Activated CD8-positive, alpha-beta T cell treated with anti-CD3 and anti-CD28 coated beads for 36 hours (primary cell): ENCODE results near the gene FUT8. TPM values are rescaled to one million over a fixed set of nuclear protein-coding genes. Genes with fewer than 3 reads are reported as not detected.

Experiments
- ATAC-seq: fragments of 200-7000 bp; cut with Tn5 transposase; one replicate; pipeline ENCODE4 v1.10.0; 2021; ENCODE audit warnings: mild to moderate bottlenecking, moderate library complexity
- CTCF ChIA-PET: fragments of 350-600 bp; sonication (Branson Sonifier 250); formaldehyde crosslinking; loops from one replicate; lab custom pipeline; 2021; ENCODE audit warnings: antibody characterized with exemption; lab: Charles Lee
- POLR2A ChIA-PET: fragments of 350-600 bp; sonication (Branson Sonifier 250); formaldehyde crosslinking; loops from one replicate; lab custom pipeline; 2021; ENCODE audit warnings: antibody characterized with exemption; lab: Charles Lee
- DNase-seq: peaks from one replicate; pipeline ENCODE4 v3.0.0-alpha.2; 2020
- H3K27ac Mint-ChIP-seq: one replicate; pipeline ENCODE4 v1.8.0; 2021; ENCODE audit warnings: mild to moderate bottlenecking, mixed read lengths
- H3K27me3 Mint-ChIP-seq: one replicate; pipeline ENCODE4 v1.8.0; 2021; ENCODE audit warnings: mixed read lengths
- H3K36me3 Mint-ChIP-seq: one replicate; pipeline ENCODE4 v1.8.0; 2021; ENCODE audit warnings: low read depth, mixed read lengths
- H3K4me1 Mint-ChIP-seq: one replicate; pipeline ENCODE4 v1.8.0; 2021; ENCODE audit warnings: low read depth, mixed read lengths
- H3K4me3 Mint-ChIP-seq: one replicate; pipeline ENCODE4 v1.8.0; 2021; ENCODE audit warnings: mild to moderate bottlenecking, moderate library complexity, mixed read lengths
- H3K9me3 Mint-ChIP-seq: one replicate; pipeline ENCODE4 v1.8.0; 2021; ENCODE audit warnings: mixed read lengths
- CTCF ChIP-seq: fragments of 200-600 bp; IDR thresholded peaks from one replicate; pipeline ENCODE4 v1.8.0; 2022; ENCODE audit warnings: antibody characterized with exemption, mild to moderate bottlenecking
- intact Hi-C: fragments of 100-400 bp; cut with micrococcal nuclease; formaldehyde crosslinking; loops from one replicate; pipeline ENCODE4 v1.10.0; 2022
- total RNA-seq, 2 experiments: library from RNA; stranded (reverse); gene quantifications; one replicate each; pipeline ENCODE4 v1.2.3, GENCODE V29; 2021

FUT8 gene
- total RNA-seq, 2 experiments from 2014 or later: 55.7 to 61.0 TPM

GRCh38 chr14:65745396-65746190, 333.1 kb downstream of the FUT8 start:
- no peak for ATAC-seq
- ChIA-PET CTCF (no interaction called here), POLR2A (interaction anchor here (1.1 kb wide), 1 partner anchor 38 kb away, joined by 3 read pairs; no protein-coding TSS in a partner anchor)
- TF ChIP-seq CTCF: no peak
- no peaks in the 10 kb centered on the region for H3K9me3 Mint-ChIP-seq
- H3K4me3 Mint-ChIP-seq: no peak overlapping the region
- intact Hi-C loops: no loop called here
- H3K36me3 Mint-ChIP-seq: peaks cover 22% of the 10 kb centered on the region
- peaks cover 1% of the 10 kb centered on the region for H3K4me1 Mint-ChIP-seq
- no peak for DNase-seq
- no peaks in the 10 kb centered on the region for H3K27me3 Mint-ChIP-seq
- H3K27ac Mint-ChIP-seq: no peak overlapping the region

GRCh38 chr14:65748796-65749195, 336.3 kb downstream of the FUT8 start:
- ChIA-PET POLR2A (no interaction called here), CTCF (no interaction called here)
- DNase-seq: no peak
- H3K36me3 Mint-ChIP-seq: peaks cover 7% of the 10 kb centered on the region
- no peak for ATAC-seq
- no peak overlapping the region for H3K4me3 Mint-ChIP-seq
- no peaks in the 10 kb centered on the region for H3K27me3 Mint-ChIP-seq
- TF ChIP-seq CTCF: no peak
- H3K4me1 Mint-ChIP-seq: peaks cover 9% of the 10 kb centered on the region
- intact Hi-C loops: no loop called here
- no peaks in the 10 kb centered on the region for H3K9me3 Mint-ChIP-seq
- H3K27ac Mint-ChIP-seq: no peak overlapping the region

- peaks cover 9% of the 10 kb centered on the region for H3K4me1 Mint-ChIP-seq
- no peak overlapping the region for H3K27ac Mint-ChIP-seq
- DNase-seq (no peak), ATAC-seq (no peak)
- H3K9me3 Mint-ChIP-seq: no peaks in the 10 kb centered on the region
- intact Hi-C loops: no loop called here
- no peak overlapping the region for H3K4me3 Mint-ChIP-seq
- H3K36me3 Mint-ChIP-seq: peaks cover 4% of the 10 kb centered on the region
- CTCF ChIA-PET: interaction anchor here (1.0 kb wide), 1 partner anchor 75 kb away, joined by 3 read pairs; no protein-coding TSS in a partner anchor
- no peak for TF ChIP-seq CTCF
- POLR2A ChIA-PET: no interaction called here
- no peaks in the 10 kb centered on the region for H3K27me3 Mint-ChIP-seq
Observed at GRCh38 chr14:65749287-65749686, 336.8 kb downstream of the FUT8 start.

GRCh38 chr14:65750906-65751305, 338.4 kb downstream of the FUT8 start:
- CTCF ChIA-PET: interaction anchor here (0.6 to 1.5 kb wide), 4 partner anchors 11 to 335 kb away, joined by 3 to 6 read pairs (median 4); no protein-coding TSS in a partner anchor
- peaks cover 9% of the 10 kb centered on the region for H3K4me1 Mint-ChIP-seq
- no peak overlapping the region for H3K4me3 Mint-ChIP-seq
- POLR2A ChIA-PET: no interaction called here
- no peak overlapping the region for H3K27ac Mint-ChIP-seq
- H3K9me3 Mint-ChIP-seq: no peaks in the 10 kb centered on the region
- ATAC-seq (peak; percentile 30), DNase-seq (peak; percentile 5)
- peaks cover 4% of the 10 kb centered on the region for H3K36me3 Mint-ChIP-seq
- TF ChIP-seq CTCF: no peak
- intact Hi-C loops: no loop called here
- no peaks in the 10 kb centered on the region for H3K27me3 Mint-ChIP-seq

GRCh38 chr14:65751510-65751909, 339.0 kb downstream of the FUT8 start:
- intact Hi-C loops: no loop called here
- CTCF ChIA-PET: interaction anchor here (0.6 to 1.5 kb wide), 5 partner anchors 10 to 336 kb away, joined by 3 to 6 read pairs (median 4); no protein-coding TSS in a partner anchor

More at GRCh38 chr14:65751510-65751909, 339.0 kb downstream of the FUT8 start:
- peaks cover 9% of the 10 kb centered on the region for H3K4me1 Mint-ChIP-seq
- TF ChIP-seq CTCF: no peak
- DNase-seq (no peak), ATAC-seq (no peak)
- H3K36me3 Mint-ChIP-seq: peaks cover 3% of the 10 kb centered on the region
- no peak overlapping the region for H3K27ac Mint-ChIP-seq
- no peaks in the 10 kb centered on the region for H3K27me3 Mint-ChIP-seq
- POLR2A ChIA-PET: no interaction called here
- H3K4me3 Mint-ChIP-seq: no peak overlapping the region
- H3K9me3 Mint-ChIP-seq: no peaks in the 10 kb centered on the region
